Amygdala (tissue), 56 donors: ENCODE data around the gene IFRD1.
"Not testable (repeated sequence)": the region's sequence is repeated elsewhere in the genome, so short reads cannot be mapped to it uniquely, and the experiment has no call there.

ENCODE experiments used
- DNase-seq, 56 donors: peaks; one replicate each; lab custom pipeline; 2025; lab: John Stamatoyannopoulos, UW

Gene IFRD1

GRCh38 chr7:112511451-112512202 lies 61.4 kb downstream of the IFRD1 start:
- no peak for DNase-seq

- no peak for DNase-seq
These were observed 62.4 kb downstream of the IFRD1 start for GRCh38 chr7:112512451-112513210.

GRCh38 chr7:112515989-112516388 lies 65.7 kb downstream of the IFRD1 start:
- DNase-seq: no peak

- not testable (repeated sequence) for DNase-seq
These were observed 66.2 kb downstream of the IFRD1 start for GRCh38 chr7:112516418-112516817.

- DNase-seq: no peak
These were observed 67.2 kb downstream of the IFRD1 start for GRCh38 chr7:112517487-112517886.

- DNase-seq: no peak
These were observed 70.5 kb downstream of the IFRD1 start for GRCh38 chr7:112520787-112521186.

GRCh38 chr7:112521942-112522341 lies 71.7 kb downstream of the IFRD1 start:
- DNase-seq: no peak

- DNase-seq: no peak
These were observed 73.6 kb downstream of the IFRD1 start for GRCh38 chr7:112523871-112524270.
